ENCODE results near the gene SGCE. TPM values are rescaled to one million over a fixed set of nuclear protein-coding genes. Genes with fewer than 3 reads are reported as not detected.

Gene SGCE
- total RNA-seq, 2 experiments from 2014 or later: 0.97 to 1.9 TPM

DNA sequence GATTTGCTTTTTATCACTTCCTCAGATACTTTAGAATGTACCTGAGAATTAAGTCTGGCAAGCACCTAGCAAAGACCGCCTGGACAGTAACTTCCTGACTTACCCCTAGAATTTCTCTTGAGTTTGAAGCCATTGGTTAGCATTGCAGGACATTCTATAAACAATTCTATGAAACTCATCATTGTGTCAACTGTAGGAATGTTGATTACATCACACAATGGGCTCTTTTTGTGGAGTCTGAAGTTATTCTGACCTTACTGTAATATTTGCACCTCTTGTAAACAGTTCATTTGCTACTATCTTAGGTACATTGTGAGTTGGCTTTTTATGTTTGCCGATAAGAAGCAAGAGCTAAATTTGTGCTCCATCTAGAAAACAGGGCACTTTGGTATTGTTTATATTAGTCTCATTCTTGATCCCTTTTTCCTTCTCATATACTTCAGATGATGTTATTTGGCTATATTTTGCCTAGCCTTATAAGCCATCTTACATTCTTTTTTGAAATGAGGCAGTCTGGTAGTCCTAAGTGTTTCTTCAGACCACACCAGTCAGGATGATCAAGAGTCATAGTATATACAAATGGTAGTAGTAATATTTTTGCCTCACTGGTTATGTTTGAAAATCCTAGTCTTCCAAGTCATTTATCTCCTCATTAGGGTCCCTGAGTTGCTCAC lies 94.0 kb downstream of the SGCE start:
- DNase-seq (no peak), ATAC-seq (ENCODE audit: low read depth) (no peak)
- Mint-ChIP-seq H3K9me3 (no peaks in the 10 kb centered on the region), H3K36me3 (peaks cover 7% of the 10 kb centered on the region), H3K4me1 (no peaks in the 10 kb centered on the region), H3K27ac (no peak overlapping the region), H3K27me3 (no peaks in the 10 kb centered on the region), H3K4me3 (no peak overlapping the region)
- POLR2A ChIA-PET: no interaction called here

DNA sequence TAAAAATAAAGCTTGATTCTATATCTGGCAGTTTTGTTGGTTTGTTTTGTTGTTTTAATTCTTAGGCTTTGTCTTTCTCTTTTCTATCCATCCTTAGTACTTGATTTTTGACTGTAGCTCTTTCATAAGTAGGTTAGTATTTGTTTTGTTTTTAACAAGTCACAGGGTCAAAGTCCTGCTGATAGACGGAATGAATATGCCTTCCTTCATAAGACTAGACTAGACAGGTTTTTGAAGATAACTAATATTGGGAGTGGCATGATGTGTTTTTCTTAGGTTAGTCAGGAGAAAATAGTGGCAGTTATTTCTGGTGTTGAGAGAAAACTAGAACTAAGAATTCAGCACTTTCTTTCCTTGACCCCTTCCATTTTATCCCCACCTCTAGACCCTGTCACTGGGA lies 96.0 kb downstream of the SGCE start:
- Mint-ChIP-seq H3K9me3 (no peaks in the 10 kb centered on the region), H3K27me3 (no peaks in the 10 kb centered on the region), H3K4me3 (no peak overlapping the region), H3K4me1 (no peaks in the 10 kb centered on the region), H3K36me3 (peaks cover 7% of the 10 kb centered on the region), H3K27ac (no peak overlapping the region)
- no peak for DNase-seq
- ATAC-seq (ENCODE audit: low read depth): no peak
- POLR2A ChIA-PET: no interaction called here

DNA sequence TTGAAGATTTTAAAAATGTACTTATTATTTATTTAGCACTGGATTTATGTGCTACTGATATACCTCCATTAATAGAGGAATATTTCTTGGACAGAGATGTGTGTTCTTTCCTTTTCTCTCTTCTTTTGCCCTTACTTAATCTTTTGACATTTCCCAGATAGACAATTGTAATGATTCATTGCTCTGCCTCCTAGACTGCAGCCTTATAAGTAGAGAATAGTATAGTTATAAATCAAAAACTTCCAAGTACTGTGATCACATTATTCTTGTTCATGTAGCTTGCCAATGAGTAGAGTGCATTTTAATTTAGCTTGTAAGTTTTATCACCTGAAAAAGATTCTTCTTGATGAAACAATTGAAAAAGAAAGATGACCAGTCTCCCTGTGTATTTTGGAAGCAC lies 98.7 kb downstream of the SGCE start:
- Mint-ChIP-seq H3K4me3 (no peak overlapping the region), H3K9me3 (no peaks in the 10 kb centered on the region), H3K36me3 (peaks cover 14% of the 10 kb centered on the region), H3K27me3 (no peaks in the 10 kb centered on the region), H3K27ac (no peak overlapping the region), H3K4me1 (no peaks in the 10 kb centered on the region)
- POLR2A ChIA-PET: no interaction called here
- no peak for ATAC-seq (ENCODE audit: low read depth)
- DNase-seq: no peak

DNA sequence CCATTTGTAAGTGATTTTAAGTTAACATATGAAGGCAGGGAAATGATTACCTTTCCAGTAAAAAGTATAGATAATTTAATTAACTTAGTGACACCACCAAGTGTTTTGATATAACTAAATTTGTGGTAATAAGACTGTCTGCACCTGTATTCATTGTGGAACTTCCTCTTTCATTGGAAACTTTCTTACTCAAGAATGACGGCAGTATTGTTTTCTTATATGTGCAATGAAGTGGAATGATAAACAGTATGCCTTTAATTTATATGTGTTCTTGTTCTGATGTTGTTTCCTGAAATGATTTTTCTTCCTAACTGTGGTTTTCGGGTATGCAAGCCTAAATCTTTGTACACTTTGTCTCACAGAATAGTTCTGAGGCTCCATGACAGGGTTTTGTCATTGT lies 99.9 kb downstream of the SGCE start:
- no peak for ATAC-seq (ENCODE audit: low read depth)
- Mint-ChIP-seq H3K36me3 (peaks cover 16% of the 10 kb centered on the region), H3K27ac (no peak overlapping the region)

DNA sequence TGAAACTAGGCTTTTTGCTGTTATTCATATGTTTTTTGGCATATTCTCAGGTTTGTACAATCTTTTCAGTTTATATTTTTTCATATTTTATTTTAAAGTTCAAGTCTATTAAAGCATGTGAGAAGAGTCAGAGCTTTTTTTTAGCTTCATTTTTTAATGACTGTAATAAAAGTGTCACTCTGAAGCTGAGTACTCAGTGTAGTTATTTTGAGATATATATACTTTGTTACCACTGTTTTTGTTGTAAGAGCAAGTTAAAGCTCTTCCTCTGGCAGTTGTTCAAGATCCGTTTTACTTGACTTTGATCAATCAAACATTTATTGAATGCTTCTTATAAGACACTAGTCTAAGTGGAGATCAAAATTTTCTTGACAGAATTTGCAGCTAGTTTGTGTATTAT lies 108.8 kb downstream of the SGCE start:
- H3K4me1 Mint-ChIP-seq: peaks cover 1% of the 10 kb centered on the region
- no peak for ATAC-seq (ENCODE audit: low read depth)
- H3K4me3 Mint-ChIP-seq: no peak overlapping the region
- no peak overlapping the region for H3K27ac Mint-ChIP-seq
- POLR2A ChIA-PET: no interaction called here
- H3K27me3 Mint-ChIP-seq: no peaks in the 10 kb centered on the region
- no peaks in the 10 kb centered on the region for H3K9me3 Mint-ChIP-seq
- DNase-seq: no peak
- peaks cover 12% of the 10 kb centered on the region for H3K36me3 Mint-ChIP-seq

More for the DNA sequence above, 99.9 kb downstream of the SGCE start:
- POLR2A ChIA-PET: interaction anchor here (0.8 kb wide), 1 partner anchor 10 kb away, joined by 4 read pairs; no protein-coding TSS in a partner anchor
- Mint-ChIP-seq H3K4me1 (no peaks in the 10 kb centered on the region), H3K4me3 (no peak overlapping the region), H3K9me3 (no peaks in the 10 kb centered on the region), H3K27me3 (no peaks in the 10 kb centered on the region)
- DNase-seq: no peak

DNA sequence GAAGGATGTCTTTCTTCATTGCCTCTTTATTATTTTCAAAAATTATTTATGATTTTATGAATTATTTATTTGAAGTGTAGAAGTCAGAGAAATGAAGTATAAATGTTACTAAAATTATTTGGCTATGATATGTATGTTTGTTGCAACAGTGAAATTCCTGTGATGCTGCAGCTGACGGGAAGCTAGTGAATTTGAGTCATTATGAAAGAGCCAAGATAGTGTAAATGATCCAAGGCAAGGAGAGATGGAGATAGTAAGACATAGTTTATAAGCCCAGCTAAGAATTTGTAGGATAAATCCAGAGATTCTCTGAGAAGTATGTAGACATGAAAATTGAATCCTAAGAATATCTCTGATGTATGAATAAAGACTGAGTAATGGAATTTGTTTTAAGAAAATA lies 115.5 kb downstream of the SGCE start:
- Mint-ChIP-seq H3K9me3 (no peaks in the 10 kb centered on the region), H3K4me3 (no peak overlapping the region), H3K4me1 (peaks cover 1% of the 10 kb centered on the region), H3K27ac (no peak overlapping the region), H3K27me3 (no peaks in the 10 kb centered on the region), H3K36me3 (peaks cover 19% of the 10 kb centered on the region)
- POLR2A ChIA-PET: no interaction called here
- ATAC-seq (ENCODE audit: low read depth) (no peak), DNase-seq (no peak)

Other genes with a start within 250 kb of the SGCE start
- 10 to 100 TPM; 17.5 to 17.8 TPM for gene CASD1, start 146.3 kb downstream of the SGCE start, total RNA-seq